Measurements from ENCODE around the gene PCBP3.

Gene PCBP3

DNA sequence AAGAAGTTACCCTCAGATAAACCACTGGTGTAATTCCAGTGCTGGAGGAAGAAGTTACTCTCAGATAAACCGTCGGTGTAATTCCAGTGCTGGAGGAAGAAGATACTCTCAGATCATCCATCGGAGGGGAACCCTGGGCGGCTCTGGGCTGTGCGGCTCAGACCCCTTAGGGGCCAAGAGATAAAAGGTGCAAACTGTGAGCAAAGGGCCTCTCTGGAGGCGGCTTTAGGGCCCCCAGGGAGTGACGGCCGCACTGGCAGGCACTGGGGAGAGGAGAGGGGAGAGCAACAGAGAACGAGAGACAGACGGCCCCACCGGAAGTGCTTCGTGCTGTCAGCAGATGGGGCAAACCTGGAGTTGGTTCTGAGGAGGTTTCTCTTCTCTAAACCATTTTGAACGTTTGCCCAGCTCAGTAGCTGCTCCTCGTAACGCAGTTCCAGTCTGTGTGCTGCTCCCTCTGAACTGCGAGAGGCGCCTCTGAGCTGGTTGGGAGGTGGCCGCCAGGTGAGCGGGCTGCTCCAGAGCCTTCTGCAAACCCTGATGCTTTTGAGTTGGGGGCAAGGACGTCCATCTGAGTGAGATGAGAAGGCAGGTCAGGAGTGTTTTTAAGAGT, 275.4 kb downstream of the PCBP3 start:
- no peak for DNase-seq

DNA sequence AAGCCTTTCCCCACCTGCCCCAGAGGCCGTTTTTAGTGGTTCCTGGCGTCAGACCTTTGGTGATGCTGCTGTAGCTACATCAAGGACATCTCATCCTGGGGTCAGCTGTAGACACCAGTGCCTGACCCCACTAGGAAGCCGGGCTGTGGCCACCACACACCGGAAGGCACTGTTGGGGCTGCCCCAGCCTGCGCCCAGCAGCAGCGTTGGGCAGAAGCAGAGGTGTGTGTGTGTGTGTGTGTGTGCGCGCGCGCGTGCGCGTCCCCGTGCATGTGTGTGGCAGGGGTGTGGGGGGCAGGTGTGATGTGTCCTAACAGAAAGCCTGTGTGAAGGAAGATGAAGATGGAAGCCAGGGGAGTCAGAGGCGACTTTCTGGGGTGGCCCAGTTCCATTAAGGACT, 276.1 kb downstream of the PCBP3 start:
- DNase-seq: no peak

DNA sequence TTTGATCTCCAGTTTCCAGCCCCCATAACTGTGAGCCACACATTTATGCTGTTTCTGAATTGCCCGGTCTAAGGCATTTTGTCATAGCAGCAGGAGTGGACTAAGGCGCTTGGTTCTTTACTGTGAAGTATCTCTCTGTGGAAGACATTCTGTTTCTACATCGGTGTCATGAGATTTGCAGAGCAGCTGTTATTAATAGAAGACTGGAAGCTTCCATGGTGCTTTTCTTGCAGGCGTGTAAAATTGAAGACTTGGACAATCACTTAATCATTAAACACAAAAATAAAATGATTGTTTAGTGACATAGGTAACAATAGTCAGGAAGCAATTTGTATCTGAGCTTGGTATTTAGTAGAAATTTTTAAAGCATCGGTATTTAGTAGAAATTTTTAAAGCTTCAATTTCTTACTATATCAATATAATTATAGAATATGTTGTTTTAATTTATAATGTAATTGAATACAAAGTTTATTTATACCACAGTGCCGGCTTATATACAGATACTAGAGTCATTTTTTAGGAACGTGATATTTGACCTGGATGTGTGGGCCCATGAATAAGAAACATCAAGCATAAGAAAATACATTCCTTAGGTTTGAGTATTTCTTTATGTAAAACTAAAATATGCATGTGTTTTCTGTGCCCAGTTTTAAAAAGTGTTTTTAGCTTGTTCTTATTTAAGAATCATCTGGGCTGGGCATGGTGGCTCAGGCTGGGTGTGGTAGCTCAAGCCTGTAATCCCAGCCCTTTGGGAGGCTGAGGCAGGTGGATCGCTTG, 277.5 kb downstream of the PCBP3 start:
- no peak for DNase-seq

DNA sequence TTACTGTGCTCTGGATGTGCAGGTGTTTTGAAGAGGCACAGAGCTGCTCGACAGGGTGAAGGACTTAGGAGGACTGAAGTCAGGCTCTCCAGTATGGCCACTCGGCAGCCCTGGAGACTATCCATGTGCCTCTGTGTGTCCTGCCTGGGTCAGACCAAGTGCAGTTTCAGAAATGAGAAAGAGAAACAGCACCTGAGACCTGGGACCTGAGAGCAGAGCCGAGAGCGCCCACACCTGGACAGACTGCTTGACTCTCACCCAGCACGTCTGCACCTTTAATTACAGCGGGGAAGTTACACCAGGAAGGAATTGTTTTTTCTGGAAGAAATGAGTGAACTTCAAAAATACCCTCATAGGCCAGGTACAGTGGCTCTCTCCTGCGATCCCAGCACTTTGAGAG, 278.4 kb downstream of the PCBP3 start:
- no peak for DNase-seq

DNA sequence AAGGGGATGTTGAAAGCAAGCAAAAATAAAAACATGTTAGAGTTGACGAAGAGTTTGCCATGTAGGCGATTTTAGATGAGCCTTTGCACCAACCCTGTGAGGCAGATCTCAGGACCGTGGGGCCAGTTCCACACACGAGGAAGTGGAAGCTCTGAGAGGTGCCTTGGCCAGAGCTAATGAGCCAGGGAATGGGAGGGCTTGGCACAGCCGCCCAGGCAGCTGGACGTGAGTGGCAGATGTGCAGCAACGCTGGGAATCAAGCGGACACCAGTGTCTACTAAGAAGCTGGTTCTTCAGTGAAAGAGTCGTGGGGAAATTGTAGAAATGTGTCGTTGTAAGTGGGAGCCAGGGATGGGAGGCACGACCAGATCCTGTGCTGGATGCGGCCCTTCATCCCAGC, 279.1 kb downstream of the PCBP3 start:
- no peak for DNase-seq

DNA sequence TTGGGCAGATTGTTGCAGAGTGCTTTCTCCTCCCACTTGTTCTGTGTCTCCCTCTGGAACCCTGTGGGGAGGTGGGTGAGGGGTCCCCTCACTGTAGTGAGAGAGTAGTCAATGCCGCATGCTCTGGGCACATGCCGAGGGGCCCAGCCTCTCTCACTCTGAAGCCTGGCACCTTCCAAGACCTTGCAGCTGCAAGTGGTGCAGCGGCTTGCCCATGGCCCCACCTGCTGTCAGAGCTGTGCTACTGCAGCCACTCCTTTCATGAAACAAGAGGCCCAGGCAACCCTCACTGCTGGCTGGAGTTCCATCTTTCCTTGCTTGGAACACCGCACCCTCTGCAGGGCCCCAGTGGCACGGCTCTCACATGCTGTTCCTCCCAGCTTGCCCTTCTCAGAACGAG, 279.6 kb downstream of the PCBP3 start:
- DNase-seq: peak; percentile 59 to 64

DNA sequence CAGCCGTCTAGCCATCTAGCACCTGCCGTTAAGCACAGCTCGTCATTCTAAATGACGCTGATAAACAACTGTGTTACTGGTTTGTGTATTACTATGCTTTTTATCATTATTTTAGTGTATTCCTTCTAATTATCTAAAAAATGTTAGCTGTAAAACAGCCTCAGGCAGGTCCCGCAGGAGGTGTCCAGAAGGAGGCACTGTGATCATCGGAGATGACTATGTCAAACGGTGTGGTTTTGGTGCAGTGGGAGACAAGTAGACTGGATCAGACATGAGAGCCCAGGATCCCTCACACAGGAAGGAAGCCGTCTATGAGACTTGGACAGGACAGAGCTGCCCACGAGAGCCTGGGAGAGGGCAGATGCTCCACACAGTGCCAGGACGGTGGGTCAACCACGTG, 282.8 kb downstream of the PCBP3 start:
- DNase-seq: no peak

DNA sequence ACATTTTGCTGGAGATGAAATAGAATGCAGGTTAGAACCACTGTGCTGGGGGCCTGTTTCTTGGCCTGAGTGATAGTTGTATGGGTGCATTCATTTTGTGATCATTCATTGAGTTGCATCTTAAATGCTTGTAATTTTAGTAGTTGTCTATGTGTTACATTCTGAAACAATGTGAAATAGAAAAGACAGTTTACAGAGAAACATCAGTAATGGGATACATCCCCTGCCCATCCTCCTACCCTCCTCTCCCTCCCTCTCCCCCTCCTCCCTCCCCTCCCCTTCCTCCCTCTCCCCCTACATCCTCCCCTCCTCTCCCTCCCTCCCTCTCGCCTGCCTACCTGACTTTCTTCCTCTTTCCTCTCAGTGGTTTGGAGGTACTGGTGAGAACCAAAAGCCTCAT, 283.5 kb downstream of the PCBP3 start:
- no peak for DNase-seq

DNA sequence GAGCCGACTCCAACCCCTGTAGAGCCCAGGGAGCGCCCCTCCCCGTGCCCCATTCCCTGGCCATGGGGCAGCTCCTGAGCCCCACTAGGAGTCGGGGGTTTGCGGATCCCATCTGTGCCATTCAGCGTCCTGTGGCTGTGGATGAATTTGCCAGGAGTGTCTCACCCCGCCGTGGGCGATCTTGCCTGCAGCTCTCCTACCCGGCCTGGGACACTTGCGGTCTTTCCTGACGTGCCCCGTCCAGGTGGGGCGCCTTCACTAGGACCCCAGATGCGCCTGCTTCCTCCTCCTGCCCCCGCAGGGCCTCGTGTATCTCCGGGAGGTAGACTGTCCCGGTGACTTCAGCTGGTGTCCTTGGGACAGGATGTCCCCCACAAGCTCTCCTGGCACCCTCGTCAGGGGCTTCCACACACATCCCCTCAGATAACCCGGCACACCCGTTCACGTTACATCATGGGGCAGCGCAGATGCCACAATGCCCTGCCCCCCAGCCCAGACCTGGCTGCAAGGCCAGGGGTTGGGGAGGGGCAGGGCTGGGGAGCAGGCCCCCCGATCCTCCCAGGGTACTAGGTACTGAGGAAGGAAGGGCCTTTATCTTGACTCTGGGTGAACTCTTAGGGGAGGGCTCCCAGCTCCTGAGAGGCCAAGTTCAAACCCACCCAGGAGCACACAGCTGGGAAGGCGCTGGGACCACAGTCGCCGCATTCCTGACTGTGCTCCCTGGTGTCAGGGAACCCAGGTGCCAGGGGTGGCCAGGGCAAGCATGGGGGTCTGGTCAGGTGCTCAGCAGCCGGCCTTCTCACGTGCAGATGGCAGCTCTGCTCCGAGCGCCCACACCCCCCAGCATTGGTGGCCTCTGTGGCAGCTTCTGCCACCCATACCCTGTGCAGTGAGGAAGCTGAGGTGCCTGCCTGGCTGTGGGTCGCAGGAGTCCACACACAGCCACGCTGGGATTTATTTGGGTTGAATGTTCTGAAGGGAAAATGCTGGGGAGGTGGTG, 284.6 kb downstream of the PCBP3 start:
- DNase-seq: no peak

DNA sequence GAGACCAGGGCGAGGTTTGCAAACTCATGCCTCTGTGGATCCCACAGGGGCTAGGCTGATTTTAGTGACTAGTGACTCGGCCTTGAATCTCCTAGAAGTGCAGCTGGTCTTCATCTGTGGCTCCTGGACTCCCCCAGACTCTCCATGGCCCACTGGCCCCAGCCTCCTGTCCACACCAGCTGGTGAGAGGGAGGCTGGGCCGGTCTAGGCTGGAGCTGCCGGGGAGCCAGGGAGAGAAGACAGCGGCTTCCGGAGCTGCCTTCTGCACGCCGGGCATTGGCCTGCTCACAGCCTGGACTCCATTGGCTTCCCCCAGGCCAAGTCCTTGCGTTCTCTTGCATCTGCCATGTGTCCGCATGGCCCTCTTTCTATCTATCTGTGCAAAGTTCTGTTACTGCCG, 285.9 kb downstream of the PCBP3 start:
- DNase-seq: no peak

DNA sequence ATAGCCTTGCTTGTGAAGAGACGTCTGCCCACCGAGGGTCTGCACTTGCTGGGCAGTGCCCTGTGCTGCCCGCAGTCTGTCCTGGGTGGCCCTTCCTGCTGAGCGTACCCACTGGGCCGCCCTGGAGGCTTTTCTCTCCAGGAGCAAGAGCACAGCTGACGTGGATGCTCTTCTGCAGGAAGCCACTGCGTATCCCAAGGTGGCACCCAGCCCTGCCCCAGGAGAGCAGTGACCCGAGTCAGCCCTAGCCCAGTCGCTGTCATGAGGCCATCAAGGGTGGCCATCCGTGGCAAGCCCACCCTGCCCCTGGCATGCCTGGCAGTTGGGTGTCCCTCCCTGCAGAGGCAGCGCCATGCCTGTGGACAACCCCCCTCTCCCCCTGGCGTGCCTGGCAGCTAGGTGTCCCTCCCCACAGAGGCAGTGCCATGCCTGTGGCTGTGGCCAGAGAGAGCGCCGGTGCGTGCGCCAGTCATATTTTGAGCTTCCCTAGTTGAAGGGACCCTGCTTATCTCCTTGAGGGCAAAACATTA, 286.8 kb downstream of the PCBP3 start:
- no peak for DNase-seq

DNA sequence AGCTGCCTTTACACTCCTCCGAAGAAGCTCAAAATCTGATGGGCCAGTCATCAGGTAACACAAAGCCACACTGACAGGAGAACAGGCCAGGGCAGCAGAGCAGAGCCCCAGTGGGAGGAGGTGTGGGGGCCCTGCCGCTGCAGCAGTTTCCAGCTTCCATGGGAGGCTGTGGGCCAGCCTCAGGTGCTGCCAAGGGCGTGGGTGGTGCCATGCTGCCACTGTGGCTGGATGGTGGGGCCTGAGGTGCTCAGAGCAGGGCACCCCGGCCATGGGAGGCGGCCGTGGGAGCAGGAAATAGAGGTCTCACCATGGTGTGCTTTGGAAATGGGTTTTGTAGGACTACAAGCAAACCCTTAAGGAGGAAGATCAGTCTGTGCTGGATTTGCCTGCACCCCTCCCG, 287.3 kb downstream of the PCBP3 start:
- no peak for DNase-seq

DNA sequence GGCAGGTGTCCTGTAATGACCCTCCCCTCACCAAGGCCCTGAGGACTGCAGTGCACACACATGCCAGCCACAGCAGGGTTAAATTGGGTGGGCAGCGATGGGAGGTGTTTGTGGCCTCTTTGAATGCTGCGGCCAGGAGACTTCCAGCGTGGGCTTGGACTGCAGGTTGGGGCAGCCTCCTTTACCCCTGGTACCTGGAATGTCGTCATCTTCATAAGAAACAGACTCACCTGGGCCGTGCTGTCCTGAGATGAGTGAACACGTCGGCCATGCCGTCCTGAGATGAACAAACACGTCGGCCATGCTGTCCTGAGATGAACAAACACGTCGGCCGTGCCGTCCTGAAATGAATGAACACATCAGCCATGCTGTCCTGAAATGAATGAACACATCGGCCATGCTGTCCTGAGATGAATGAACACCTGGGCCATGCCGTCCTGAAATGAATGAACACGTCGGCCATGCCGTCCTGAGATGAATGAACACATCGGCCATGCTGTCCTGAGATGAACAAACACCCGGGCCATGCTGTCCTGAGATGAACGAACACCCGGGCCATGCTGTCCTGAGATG, 288.0 kb downstream of the PCBP3 start:
- DNase-seq: no peak

DNA sequence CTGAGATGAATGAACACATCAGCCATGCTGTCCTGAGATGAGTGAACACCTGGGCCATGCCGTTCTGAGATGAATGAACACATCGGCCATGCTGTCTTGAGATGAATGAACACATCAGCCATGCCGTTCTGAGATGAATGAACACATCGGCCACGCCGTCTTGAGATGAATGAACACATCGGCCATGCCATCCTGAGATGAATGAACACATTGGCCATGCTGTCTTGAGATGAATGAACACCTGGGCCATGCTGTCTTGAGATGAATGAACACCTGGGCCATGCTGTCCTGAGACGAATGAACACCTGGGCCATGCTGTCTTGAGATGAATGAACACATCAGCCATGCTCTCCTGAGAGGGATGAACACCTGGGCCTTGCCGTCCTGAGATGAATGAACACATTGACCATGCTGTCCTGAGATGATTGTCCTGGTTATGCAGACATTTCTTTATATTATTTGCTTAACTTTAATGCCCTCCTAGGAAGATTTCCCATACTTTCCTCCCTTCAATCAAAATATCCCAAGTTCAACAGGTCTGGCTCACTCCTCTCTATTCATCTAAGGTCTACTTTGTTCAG, 289.5 kb downstream of the PCBP3 start:
- DNase-seq: no peak

DNA sequence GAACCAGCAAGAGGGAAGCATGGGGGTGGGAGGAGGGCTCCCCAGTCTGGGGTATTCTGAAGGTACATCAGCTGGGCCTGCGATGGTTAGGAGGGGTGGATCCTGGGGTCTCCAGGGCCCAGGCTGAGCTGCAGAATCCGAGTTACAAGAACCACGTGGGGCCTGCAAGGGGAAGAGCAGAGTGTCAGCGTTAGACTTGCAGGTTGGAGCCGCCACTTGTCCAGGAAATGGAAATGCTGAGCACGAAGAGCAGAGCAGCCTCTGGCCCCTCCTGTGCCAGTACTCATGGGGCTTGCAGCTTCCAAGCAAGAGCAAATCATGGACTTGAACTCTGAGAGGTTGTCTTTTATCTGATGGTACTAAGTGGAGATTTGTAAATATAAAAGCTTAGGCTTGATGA, 290.6 kb downstream of the PCBP3 start:
- DNase-seq: no peak

DNA sequence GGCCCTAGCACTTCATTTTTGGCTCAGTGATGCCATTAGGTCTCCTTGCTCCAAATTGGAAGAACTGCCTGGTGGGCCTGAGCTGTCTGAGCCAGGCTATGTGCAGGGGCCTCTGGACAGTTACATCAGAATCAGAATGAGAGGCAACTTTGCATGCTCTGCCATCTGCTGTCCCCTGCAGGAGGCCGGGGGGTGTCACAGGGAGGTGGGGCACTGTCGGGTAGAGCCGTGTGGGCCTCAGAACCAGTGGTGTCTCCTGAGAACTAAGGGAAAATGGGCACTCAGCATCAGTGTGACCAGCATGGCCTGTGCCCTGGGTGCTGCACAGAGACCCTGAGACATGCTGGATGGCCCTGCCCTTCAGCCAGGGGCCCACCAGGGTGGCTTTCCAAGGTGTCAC, 291.0 kb downstream of the PCBP3 start:
- no peak for DNase-seq

DNA sequence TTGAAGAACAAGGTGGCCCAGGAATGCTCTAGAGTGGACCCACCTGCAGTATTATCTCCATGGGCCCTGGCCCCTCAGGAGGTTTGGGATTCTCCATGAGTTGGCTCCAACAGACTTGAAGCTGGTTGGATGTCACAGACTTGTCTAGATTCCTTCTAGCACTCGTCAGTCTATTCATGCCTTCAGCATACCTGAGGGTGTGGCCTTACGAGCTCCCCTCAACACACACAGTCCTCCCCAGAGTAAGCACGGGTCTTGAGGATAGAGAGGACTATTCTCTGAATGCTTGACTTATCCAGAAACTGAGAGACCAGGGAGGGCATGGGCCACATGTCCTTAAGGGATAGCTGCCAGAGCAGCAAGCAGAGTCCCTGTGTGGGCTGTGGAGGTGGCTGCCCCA, 292.1 kb downstream of the PCBP3 start:
- DNase-seq: no peak

DNA sequence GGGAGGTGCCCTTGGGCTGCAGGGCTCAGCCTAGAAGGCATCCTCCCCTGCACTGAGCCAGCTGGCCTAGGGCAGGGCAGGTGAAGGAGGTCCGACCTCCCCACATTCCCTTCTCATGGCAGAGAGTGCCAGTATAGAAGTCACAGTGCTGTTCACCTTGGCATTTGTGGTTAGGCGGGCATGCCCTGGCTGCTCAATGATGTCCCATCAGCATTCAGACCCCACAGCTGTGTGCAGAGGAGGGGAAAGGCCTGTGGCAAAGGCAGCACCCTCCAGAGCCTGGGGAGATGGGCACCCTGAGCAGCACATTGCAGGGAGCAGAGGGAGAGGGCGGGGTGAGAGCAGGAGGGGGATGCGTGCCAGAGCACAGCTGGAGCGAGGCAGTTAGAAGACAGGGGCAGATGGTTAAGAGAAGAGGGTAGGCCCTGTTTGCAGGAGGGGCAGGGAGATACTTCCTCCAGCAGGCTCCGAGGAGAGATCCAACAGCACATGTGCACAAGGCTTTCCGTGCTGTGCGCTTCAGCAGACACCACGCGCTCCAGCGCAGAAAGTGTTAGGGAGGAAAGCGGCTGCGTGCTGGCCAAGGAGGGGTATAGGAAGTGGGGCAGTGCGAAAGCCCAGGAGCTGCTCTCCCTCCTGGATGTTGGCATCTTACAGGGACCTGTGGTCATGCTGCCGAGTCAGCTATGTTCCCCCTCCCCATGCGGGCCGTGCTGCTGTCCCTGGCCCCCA, 294.4 kb downstream of the PCBP3 start:
- DNase-seq: no peak

DNA sequence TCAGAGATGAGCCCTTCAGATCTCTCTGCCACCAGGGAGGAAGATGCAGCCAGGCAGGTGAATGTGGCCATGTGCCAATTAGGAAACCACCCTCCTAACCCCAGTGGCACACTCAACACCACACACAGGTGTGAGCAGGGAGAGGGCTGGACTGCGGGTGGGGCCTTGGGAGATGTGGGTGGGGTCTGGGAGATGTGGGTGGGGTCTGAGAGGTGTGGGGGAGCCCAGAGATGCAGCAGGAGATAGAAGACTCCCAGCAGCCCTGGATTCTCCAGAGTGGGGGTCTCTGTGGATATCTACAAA, 294.9 kb downstream of the PCBP3 start:
- DNase-seq: no peak

DNA sequence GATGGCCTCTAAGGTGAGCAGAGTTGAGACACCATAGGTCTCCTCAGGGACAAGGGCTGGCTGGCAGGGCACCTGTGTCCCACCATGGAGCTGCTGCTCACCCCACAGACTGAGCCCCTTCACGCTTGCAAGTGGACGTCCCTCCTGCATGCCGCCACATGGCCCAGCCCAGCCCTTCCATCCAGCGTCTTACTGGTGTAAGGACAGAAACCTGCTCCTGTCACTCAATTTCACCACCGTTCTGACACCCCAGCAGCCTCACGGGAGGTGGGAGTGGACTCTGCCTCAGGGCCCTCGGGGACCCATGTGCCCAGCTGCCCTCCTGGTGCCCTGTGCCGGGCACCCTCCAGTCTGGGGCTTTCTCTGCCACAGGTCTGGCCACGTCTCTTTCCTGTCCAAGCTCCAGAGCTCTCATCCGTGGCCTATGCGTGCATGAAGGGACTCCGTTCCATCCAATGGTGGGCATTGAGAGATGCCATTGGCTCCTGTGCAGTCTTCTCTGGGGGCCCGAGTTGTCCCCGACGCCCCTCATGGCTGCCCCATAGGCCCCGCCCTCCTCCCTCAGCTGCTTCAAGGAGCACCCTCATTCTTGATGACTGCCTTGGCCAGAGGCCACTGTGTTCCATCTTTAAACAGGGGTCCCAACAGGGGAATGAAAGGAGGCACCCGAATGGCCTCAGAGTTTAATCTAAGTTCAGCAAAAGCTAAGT, 295.4 kb downstream of the PCBP3 start:
- no peak for DNase-seq

DNA sequence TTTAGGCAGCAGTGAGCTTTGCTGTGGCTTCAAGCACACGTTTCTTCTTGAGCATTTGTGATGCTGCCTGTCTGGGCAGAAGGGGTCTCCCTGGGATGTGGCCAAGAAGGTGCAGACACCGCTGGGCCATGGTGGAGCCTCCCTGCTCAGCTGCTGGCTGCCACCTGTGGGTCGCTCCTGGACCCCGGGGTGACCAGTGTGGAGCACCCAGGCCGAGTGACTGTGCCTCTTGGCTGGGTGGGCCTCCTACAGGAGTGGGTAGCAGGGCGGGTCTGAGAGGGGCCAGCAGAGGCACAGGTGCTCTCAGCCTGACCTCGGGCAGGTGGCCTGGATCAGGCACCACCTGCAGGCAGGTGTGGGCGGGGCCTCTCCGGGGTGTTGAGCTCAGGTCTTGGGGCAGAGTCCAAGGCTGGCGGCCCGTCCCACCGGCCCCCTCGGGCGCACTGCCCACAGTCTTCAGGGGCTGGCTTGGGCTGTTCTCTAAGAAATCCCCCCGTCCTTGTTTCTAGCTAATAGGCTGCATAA, 296.1 kb downstream of the PCBP3 start:
- DNase-seq: no peak
